Parathyroid adenoma (tissue), 2 donors: ENCODE measurements around the gene VWCE.
"Not testable (repeated sequence)": the region's sequence is repeated elsewhere in the genome, so short reads cannot be mapped to it uniquely, and the experiment has no call there.

Source experiments
- H2AFZ ChIP-seq: fragments of 300-600 bp; sonication (generic); one replicate; pipeline ENCODE4 v1.7.0; 2017; ENCODE audit warnings: antibody characterized with exemption, mild to moderate bottlenecking
- H3K27ac ChIP-seq: fragments of 300-600 bp; sonication (generic); one replicate; pipeline ENCODE4 v1.7.0; 2017
- H3K27me3 ChIP-seq: fragments of 300-600 bp; sonication (generic); one replicate; pipeline ENCODE4 v1.7.0; 2017; ENCODE audit warnings: low read length; ENCODE audit not compliant: control insufficient read depth, insufficient read depth
- H3K36me3 ChIP-seq: fragments of 300-600 bp; sonication (generic); one replicate; pipeline ENCODE4 v1.7.0; 2017; ENCODE audit warnings: low read length; ENCODE audit not compliant: control insufficient read depth, insufficient read depth
- H3K4me1 ChIP-seq: fragments of 300-600 bp; sonication (generic); one replicate; pipeline ENCODE4 v1.7.0; 2017; ENCODE audit warnings: control low read depth
- H3K4me2 ChIP-seq: fragments of 300-600 bp; sonication (generic); one replicate; pipeline ENCODE4 v1.7.0; 2017; ENCODE audit warnings: low read length
- H3K4me3 ChIP-seq: fragments of 300-600 bp; sonication (generic); one replicate; pipeline ENCODE4 v1.7.0; 2017; ENCODE audit warnings: low read depth, low read length
- H3K79me2 ChIP-seq: fragments of 300-600 bp; sonication (generic); one replicate; pipeline ENCODE4 v1.7.0; 2017; ENCODE audit warnings: control low read depth
- H3K9ac ChIP-seq: fragments of 300-600 bp; sonication (generic); one replicate; pipeline ENCODE4 v1.7.0; 2017; ENCODE audit warnings: mild to moderate bottlenecking
- H3K9me3 ChIP-seq: fragments of 300-600 bp; sonication (generic); one replicate; pipeline ENCODE4 v1.7.0; 2017; ENCODE audit warnings: low read length; ENCODE audit not compliant: control insufficient read depth
- donor health status: primary hyperparathyroidism.

VWCE gene

GRCh38 chr11:61232548-61233145 is 62.5 kb downstream of the VWCE start:
- not testable (repeated sequence) for H2AFZ ChIP-seq, H3K9ac ChIP-seq, H3K4me1 ChIP-seq, H3K79me2 ChIP-seq, H3K4me3 ChIP-seq, H3K27ac ChIP-seq, H3K9me3 ChIP-seq, H3K27me3 ChIP-seq, H3K4me2 ChIP-seq, H3K36me3 ChIP-seq

DNA sequence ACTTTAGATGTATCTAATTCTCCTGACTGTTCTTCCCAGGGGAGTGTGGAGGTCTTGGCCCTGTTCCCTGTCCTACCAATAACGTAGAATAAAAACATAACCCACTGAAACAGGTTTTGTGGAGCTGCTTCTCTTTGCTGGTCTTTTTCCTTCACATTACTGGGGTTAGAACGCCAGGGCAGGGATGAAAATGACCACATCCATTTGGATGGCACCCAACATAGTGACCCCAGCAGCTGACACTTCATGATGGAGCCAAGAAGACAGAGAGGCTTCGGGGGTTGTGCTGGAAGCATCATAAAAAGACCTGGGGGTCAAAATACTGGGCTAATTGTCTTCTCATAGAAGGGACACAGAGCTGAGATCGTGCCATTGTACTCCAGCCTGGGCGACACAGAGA is 63.5 kb downstream of the VWCE start:
- H3K9me3 ChIP-seq, H3K79me2 ChIP-seq: not testable (repeated sequence)

GRCh38 chr11:61231033-61231432 is 64.1 kb downstream of the VWCE start:
- H3K4me1 ChIP-seq, H3K9ac ChIP-seq, H3K79me2 ChIP-seq, H2AFZ ChIP-seq, H3K4me2 ChIP-seq, H3K27me3 ChIP-seq, H3K36me3 ChIP-seq, H3K9me3 ChIP-seq, H3K4me3 ChIP-seq, H3K27ac ChIP-seq: not testable (repeated sequence)

More for the DNA sequence above, 63.5 kb downstream of the VWCE start:
- H3K27ac ChIP-seq, H3K4me3 ChIP-seq, H2AFZ ChIP-seq, H3K9ac ChIP-seq, H3K4me2 ChIP-seq, H3K4me1 ChIP-seq, H3K36me3 ChIP-seq, H3K27me3 ChIP-seq: not testable (repeated sequence)

- not testable (repeated sequence) for H3K4me1 ChIP-seq, H2AFZ ChIP-seq, H3K4me2 ChIP-seq, H3K36me3 ChIP-seq, H3K79me2 ChIP-seq, H3K4me3 ChIP-seq, H3K27ac ChIP-seq, H3K9me3 ChIP-seq, H3K9ac ChIP-seq, H3K27me3 ChIP-seq
These were observed 65.7 kb downstream of the VWCE start for GRCh38 chr11:61229458-61229857.

DNA sequence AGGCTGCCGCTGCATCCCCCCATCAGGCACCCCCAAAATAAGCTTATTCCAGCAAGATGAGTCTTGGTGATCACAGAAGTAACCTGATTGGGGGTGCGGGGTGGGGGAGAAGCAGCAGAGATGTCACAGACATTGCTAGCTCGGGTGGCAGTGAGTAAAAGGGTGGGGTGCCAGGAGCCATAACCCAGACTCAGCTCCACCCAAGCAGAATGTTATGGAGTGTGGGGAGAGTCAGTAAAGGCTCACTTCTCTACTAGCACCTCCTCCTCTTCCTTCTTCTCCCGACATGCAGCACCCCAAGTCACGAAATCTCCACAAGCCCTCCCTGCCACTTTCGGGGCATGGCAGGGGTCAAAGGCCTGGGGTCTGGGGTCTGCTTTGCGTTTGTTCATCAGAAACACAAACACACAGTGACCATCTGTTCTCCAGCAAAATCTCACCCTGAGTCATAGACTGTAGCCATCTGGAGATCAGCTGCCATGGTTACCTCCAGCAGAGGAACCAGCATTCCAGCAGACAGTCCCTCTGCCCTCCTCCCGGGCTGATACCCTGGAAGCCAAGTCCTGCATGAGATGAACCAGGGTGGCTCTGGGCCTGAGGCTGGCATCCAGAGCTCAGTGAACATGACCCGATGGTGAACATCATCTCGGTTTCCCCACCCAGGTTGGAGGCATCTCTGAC is 68.5 kb downstream of the VWCE start:
- H3K27ac ChIP-seq, H3K36me3 ChIP-seq, H3K79me2 ChIP-seq, H3K4me1 ChIP-seq, H3K4me3 ChIP-seq, H3K4me2 ChIP-seq, H2AFZ ChIP-seq, H3K27me3 ChIP-seq, H3K9ac ChIP-seq, H3K9me3 ChIP-seq: not testable (repeated sequence)

- not testable (repeated sequence) for H3K27me3 ChIP-seq, H3K4me2 ChIP-seq, H3K27ac ChIP-seq, H3K9me3 ChIP-seq, H3K4me3 ChIP-seq, H3K79me2 ChIP-seq, H2AFZ ChIP-seq, H3K36me3 ChIP-seq, H3K4me1 ChIP-seq, H3K9ac ChIP-seq
These were observed 72.4 kb downstream of the VWCE start for GRCh38 chr11:61222692-61223091.

- not testable (repeated sequence) for H3K36me3 ChIP-seq, H3K9ac ChIP-seq
These were observed 73.1 kb downstream of the VWCE start, which contains the start of gene PGA4 for GRCh38 chr11:61222047-61222446. TSS of gene PGA4 (plus strand) at chr11:61222347. CDS start at chr11:61222401, 54 bp downstream.

DNA sequence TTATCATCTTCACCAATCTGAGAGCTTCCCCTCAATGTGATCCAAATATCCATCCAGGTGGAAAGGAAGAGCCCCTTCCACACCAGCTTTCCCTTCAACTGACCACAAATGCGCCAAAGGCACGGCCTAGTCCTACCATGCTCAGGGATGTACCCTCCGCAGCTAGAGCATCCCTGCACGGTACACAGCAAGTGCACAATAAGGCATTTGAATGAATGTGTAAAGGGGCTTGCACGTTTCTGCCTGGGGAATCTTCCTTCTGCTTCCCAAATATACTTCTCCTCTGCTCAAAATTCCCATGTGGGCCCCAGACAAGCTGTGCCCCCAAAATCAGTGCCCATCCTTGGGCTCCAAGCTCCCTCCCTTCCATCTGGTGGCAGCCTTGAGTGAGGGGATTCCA is 76.1 kb downstream of the VWCE start:
- H3K9me3 ChIP-seq, H3K79me2 ChIP-seq, H3K36me3 ChIP-seq, H3K4me1 ChIP-seq, H3K9ac ChIP-seq, H3K4me3 ChIP-seq, H3K4me2 ChIP-seq, H3K27ac ChIP-seq, H2AFZ ChIP-seq, H3K27me3 ChIP-seq: not testable (repeated sequence)

More at GRCh38 chr11:61222047-61222446, 73.1 kb downstream of the VWCE start, which contains the start of gene PGA4:
- H3K4me1 ChIP-seq, H3K27ac ChIP-seq, H3K9me3 ChIP-seq, H3K27me3 ChIP-seq, H3K4me3 ChIP-seq, H3K4me2 ChIP-seq, H3K79me2 ChIP-seq, H2AFZ ChIP-seq: not testable (repeated sequence)

GRCh38 chr11:61218306-61218705 is 76.8 kb downstream of the VWCE start:
- H3K4me2 ChIP-seq, H3K27me3 ChIP-seq, H3K79me2 ChIP-seq, H2AFZ ChIP-seq, H3K36me3 ChIP-seq, H3K9me3 ChIP-seq, H3K4me3 ChIP-seq, H3K4me1 ChIP-seq, H3K27ac ChIP-seq, H3K9ac ChIP-seq: not testable (repeated sequence)

DNA sequence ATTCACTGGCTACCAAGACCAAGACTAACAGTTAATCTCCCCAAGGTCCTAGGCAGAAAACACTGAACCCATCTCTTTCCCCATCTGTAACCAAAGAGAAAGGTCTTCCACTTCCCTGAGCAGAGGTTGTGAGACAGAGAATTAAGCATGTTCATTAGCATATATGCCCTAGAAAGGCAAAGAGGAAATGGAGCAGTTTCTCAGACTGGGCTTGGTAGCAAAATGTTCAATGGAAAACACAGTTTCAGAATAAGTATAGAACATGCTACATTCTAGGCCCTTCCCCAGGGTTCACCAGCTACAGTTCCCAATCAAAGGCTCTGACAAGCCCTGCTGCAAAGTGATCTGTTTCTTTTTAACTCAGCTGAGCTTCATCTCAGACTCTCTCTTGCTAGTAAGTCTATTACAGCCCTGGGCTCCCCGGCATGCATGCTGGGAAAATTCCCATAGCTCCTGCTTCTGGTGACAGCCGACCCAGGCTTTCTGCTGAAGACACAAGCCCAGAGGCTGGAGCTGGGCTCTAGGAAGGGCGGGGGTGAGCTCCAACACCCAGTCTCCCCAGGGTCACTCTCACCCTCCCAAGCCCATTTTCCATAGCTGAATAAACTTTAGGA is 81.3 kb downstream of the VWCE start:
- H3K4me3 ChIP-seq, H3K9ac ChIP-seq, H3K4me1 ChIP-seq, H2AFZ ChIP-seq, H3K9me3 ChIP-seq, H3K79me2 ChIP-seq, H3K27me3 ChIP-seq, H3K4me2 ChIP-seq, H3K36me3 ChIP-seq, H3K27ac ChIP-seq: not testable (repeated sequence)

GRCh38 chr11:61212202-61212601 is 82.9 kb downstream of the VWCE start:
- H3K9ac ChIP-seq, H3K36me3 ChIP-seq, H3K9me3 ChIP-seq, H3K4me1 ChIP-seq, H3K27me3 ChIP-seq, H3K4me2 ChIP-seq, H3K4me3 ChIP-seq, H3K27ac ChIP-seq, H2AFZ ChIP-seq, H3K79me2 ChIP-seq: not testable (repeated sequence)
